Measurements from ENCODE around the gene ASCC1. TPM values are rescaled to one million over a fixed set of nuclear protein-coding genes. Genes with fewer than 3 reads are reported as not detected.
A peak's percentile ranks its signal among the peaks of the same experiment; 100 is the strongest.
"Not testable (repeated sequence)": the region's sequence is repeated elsewhere in the genome, so short reads cannot be mapped to it uniquely, and the experiment has no call there.

Gene ASCC1
- total RNA-seq, 1 experiment from 2014 or later = 22.4 TPM

- in situ Hi-C loops (cut with HindIII; ENCODE audit: low pct_unique_long_range_greater_than_20kb, low sequenced_read_pairs) = no loop called here
- no peak for DNase-seq (ENCODE audit: low read depth, low spot score)
Observed at GRCh38 chr10:72186982-72187330, 29.1 kb downstream of the ASCC1 start.

- in situ Hi-C loops (cut with HindIII; ENCODE audit: low pct_unique_long_range_greater_than_20kb, low sequenced_read_pairs) = no loop called here
Observed at GRCh38 chr10:72186258-72186981, 29.7 kb downstream of the ASCC1 start.

GRCh38 chr10:72184156-72184555 is 31.9 kb downstream of the ASCC1 start:
- DNase-seq (ENCODE audit: low read depth, low spot score) = no peak

More at GRCh38 chr10:72186258-72186981, 29.7 kb downstream of the ASCC1 start:
- peak; percentile 8 for DNase-seq (ENCODE audit: low read depth, low spot score)

GRCh38 chr10:72177454-72177853 is 38.6 kb downstream of the ASCC1 start:
- DNase-seq (ENCODE audit: low read depth, low spot score) = no peak
- in situ Hi-C loops (cut with HindIII; ENCODE audit: low pct_unique_long_range_greater_than_20kb, low sequenced_read_pairs) = no loop called here

More at GRCh38 chr10:72184156-72184555, 31.9 kb downstream of the ASCC1 start:
- in situ Hi-C loops (cut with HindIII; ENCODE audit: low pct_unique_long_range_greater_than_20kb, low sequenced_read_pairs) = no loop called here

GRCh38 chr10:72176701-72177100 is 39.4 kb downstream of the ASCC1 start:
- no peak for DNase-seq (ENCODE audit: low read depth, low spot score)
- in situ Hi-C loops (cut with HindIII; ENCODE audit: low pct_unique_long_range_greater_than_20kb, low sequenced_read_pairs) = no loop called here

DNA sequence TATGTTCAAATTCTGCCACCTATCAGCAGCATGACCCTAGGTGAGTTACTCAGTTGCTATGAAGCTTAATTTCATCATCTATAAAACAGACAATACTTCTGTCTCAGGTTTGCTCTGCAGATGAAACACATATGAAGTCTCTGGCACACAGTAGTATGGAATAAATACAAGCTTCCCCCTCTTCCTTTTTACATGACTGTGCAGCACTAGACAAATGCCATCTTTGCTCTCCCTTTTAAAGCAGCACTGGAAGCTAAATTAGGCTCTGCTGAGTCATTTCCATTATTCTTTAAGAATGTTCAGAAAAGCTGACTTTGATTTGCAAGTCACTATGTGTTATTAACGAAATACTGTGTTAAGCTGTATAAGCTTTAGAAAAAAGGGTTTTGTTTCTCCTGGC is 40.9 kb downstream of the ASCC1 start:
- in situ Hi-C loops (cut with HindIII; ENCODE audit: low pct_unique_long_range_greater_than_20kb, low sequenced_read_pairs) = no loop called here
- DNase-seq (ENCODE audit: low read depth, low spot score) = no peak

DNA sequence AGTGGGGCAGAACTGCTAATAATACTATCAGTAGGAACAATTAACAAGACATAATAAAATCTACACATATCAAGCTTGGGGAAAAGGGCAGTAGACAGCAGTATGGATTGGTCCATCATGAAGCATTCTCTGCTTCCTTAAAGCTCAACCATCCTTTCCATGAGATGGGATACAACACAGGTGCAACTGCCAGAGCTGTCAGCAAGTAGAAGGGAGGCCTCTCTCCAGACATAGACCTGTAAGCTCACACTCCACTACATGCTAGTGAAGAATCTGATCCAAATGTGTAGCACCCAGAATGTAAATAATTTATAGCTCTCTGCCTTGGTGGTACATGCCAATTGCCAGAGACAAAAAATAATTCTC is 41.8 kb downstream of the ASCC1 start:
- DNase-seq (ENCODE audit: low read depth, low spot score) = no peak
- in situ Hi-C loops (cut with HindIII; ENCODE audit: low pct_unique_long_range_greater_than_20kb, low sequenced_read_pairs) = no loop called here

DNA sequence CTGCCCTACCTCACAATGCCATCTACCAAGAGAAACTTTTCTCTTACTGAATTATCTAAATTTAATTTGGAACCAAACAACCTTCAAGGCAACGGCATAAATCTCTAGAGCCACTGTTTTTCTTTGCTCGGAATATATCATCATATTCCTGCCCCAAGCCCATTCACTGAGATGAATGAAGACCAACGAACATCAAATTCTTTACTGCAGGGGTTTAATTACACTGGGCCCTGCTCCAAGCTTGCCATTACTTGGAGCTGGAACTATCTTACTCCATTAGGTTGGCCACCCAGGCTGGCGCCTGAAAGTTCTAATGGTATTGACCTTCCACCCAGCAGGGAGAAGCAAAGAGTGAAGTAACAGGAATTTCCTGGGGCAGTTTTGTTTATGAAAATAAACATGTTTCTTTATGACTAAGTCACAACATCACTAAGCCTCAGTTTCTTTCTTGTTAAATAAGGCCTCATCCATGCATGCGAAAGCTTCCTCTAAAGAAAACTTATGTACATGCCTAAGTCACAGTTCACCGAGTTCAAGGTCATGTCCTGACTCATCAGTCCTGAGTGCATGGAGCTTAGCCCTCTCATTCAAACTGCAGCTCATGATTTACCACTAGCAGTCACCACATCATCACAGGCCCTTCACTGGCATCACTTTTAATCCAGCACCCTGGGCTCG is 42.3 kb downstream of the ASCC1 start:
- in situ Hi-C loops (cut with HindIII; ENCODE audit: low pct_unique_long_range_greater_than_20kb, low sequenced_read_pairs) = no loop called here
- DNase-seq (ENCODE audit: low read depth, low spot score) = peak; percentile 6

GRCh38 chr10:72173262-72173618 is 42.8 kb downstream of the ASCC1 start:
- no peak for DNase-seq (ENCODE audit: low read depth, low spot score)
- in situ Hi-C loops (cut with HindIII; ENCODE audit: low pct_unique_long_range_greater_than_20kb, low sequenced_read_pairs) = no loop called here

- in situ Hi-C loops (cut with HindIII; ENCODE audit: low pct_unique_long_range_greater_than_20kb, low sequenced_read_pairs) = no loop called here
- DNase-seq (ENCODE audit: low read depth, low spot score) = peak; percentile 36
Observed at GRCh38 chr10:72171175-72171630, 44.9 kb downstream of the ASCC1 start.

- DNase-seq (ENCODE audit: low read depth, low spot score) = no peak
- in situ Hi-C loops (cut with HindIII; ENCODE audit: low pct_unique_long_range_greater_than_20kb, low sequenced_read_pairs) = no loop called here
Observed at GRCh38 chr10:72170733-72171132, 45.3 kb downstream of the ASCC1 start.

GRCh38 chr10:72170263-72170662 is 45.8 kb downstream of the ASCC1 start:
- DNase-seq (ENCODE audit: low read depth, low spot score) = no peak
- in situ Hi-C loops (cut with HindIII; ENCODE audit: low pct_unique_long_range_greater_than_20kb, low sequenced_read_pairs) = no loop called here

DNA sequence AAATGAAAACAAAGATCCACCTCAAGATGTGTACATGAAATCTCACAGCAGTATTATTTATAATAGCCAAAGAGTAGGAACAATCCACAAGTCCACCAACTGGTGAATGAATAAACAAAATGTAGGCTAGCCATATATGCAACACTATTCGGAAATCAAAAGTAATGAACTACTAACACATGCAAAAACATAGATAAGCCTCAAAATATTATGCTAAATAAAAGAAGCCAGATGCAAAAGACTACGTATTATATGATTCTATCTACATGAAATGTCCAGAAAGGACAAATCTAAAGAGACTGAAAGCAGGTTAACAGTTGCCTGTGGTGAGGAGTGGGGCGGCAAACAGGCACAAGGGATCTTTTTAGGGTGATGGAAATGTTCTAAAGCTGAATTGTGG is 49.0 kb downstream of the ASCC1 start:
- no peak for DNase-seq (ENCODE audit: low read depth, low spot score)
- in situ Hi-C loops (cut with HindIII; ENCODE audit: low pct_unique_long_range_greater_than_20kb, low sequenced_read_pairs) = no loop called here

DNA sequence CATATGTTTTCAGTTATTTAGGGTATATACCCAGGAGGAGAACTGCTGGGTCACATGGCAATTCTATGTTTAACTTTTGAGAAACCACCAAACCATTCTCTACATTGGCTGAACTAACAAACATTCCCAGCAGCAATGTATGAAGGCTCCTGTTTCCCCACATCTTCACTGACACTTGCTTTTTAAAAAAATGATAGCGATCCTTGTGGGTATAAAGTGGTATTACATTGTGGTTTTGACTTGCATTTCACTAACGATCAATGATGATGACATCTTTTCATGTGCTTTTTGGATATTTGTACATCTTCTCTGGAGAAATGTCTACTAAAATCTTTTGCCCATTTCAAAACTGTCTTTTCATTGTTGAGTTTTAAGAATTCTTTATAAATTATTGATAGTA is 51.5 kb downstream of the ASCC1 start:
- in situ Hi-C loops (cut with HindIII; ENCODE audit: low pct_unique_long_range_greater_than_20kb, low sequenced_read_pairs) = no loop called here
- peak; percentile 36 for DNase-seq (ENCODE audit: low read depth, low spot score)

DNA sequence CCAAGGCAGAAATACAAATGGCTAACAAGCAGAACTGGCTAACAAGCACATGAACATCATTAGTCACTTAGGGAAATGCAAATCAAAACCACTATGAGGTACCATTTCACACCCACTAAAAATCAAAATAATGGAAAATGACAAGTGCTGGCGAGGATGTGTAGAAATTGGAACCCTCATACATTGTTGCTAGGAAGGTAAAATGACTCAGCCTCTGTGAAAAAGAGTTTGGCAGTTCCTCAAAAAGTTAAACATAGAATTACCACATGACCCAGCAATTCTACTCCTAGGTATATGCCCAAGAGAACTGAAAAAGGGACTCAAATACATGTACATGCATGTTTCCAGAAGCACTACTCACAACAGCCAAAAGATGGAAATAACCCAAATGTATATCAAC is 53.1 kb downstream of the ASCC1 start:
- no peak for DNase-seq (ENCODE audit: low read depth, low spot score)
- in situ Hi-C loops (cut with HindIII; ENCODE audit: low pct_unique_long_range_greater_than_20kb, low sequenced_read_pairs) = no loop called here

DNA sequence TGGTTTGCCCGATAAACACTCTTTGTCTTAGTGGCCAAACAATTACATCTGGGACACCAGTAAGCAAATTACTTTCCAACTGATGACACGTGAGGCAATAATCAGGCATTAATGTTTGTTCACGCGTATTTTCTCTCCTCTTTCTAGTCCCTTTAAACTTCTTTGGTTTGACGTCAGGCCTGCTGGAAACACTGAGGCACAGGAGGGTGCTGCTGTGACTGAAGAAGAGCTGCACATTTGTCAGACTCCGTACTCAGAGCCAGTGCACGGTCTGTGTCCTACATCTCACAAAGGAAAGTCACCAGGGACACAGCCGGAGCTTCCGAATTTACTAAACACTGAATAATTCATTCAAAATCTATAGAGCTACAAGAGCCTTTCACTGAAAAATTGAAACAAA is 57.9 kb downstream of the ASCC1 start:
- in situ Hi-C loops (cut with HindIII; ENCODE audit: low pct_unique_long_range_greater_than_20kb, low sequenced_read_pairs) = no loop called here
- no peak for DNase-seq (ENCODE audit: low read depth, low spot score)

GRCh38 chr10:72156223-72156622 is 59.9 kb downstream of the ASCC1 start:
- DNase-seq (ENCODE audit: low read depth, low spot score) = no peak
- in situ Hi-C loops (cut with HindIII; ENCODE audit: low pct_unique_long_range_greater_than_20kb, low sequenced_read_pairs) = no loop called here

DNA sequence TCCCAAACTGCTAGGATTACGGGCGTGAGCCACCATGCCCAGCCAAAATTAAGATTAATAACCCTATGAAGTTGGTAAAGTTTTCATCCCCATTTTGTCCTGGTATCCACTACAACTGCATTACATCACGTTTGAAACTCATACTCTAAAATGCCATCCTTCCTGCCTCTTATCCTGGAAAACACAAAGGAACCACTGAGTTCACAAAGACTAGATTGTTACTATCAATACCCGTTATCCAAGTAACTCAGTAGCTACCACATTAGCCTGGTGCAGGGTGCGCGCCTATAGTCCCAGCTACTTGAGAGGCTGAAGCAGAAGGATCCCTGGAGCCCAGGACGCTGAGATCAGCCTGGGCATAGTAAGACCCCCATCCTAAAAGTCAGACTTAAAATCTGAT is 63.8 kb downstream of the ASCC1 start:
- in situ Hi-C loops (cut with HindIII; ENCODE audit: low pct_unique_long_range_greater_than_20kb, low sequenced_read_pairs) = no loop called here
- peak; percentile 60 for DNase-seq (ENCODE audit: low read depth, low spot score)

DNA sequence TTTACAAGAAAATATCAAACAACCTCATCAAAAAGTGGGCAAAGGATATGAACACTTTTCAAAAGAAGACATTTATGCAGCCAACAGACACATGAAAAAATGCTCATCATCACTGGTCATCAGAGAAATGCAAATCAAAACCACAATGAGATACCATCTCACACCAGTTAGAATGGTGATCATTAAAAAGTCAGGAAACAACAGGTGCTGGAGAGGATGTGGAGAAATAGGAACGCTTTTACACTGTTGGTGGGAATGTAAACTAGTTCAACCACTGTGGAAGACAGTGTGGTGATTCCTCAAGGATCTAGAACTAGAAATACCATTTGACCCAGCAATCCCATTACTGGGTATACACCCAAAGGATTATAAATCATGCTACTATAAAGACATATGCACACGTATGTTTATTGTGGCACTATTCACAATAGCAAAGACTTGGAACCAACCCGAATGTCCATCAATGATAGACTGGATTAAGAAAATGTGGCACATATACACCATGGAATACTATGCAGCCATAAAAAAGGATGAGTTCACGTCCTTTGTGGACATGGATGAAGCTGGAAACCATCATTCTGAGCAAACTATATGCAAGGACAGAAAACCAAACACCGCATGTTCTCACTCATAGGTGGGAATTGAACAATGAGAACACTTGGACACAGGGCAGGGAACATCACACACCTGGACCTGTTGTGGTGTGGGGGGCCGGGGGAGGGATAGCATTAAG is 65.2 kb downstream of the ASCC1 start:
- DNase-seq (ENCODE audit: low read depth, low spot score); in situ Hi-C loops (cut with HindIII; ENCODE audit: low pct_unique_long_range_greater_than_20kb, low sequenced_read_pairs): not testable (repeated sequence)
